H1 (cell line): ENCODE results near the gene ABCC2. TPM values are rescaled to one million over a fixed set of nuclear protein-coding genes. Genes with fewer than 3 reads are reported as not detected.
A peak's percentile ranks its signal among the peaks of the same experiment; 100 is the strongest.

ENCODE experiments used
- CTCF ChIA-PET: fragments of 300-600 bp; sonication (Branson Sonifier 250); formaldehyde crosslinking; loops from one replicate; lab custom pipeline; 2021; ENCODE audit not compliant: partially characterized antibody; lab: Charles Lee
- POLR2A ChIA-PET: fragments of 300-600 bp; sonication (Branson Sonifier 250); formaldehyde crosslinking; loops from one replicate; lab custom pipeline; 2021; ENCODE audit warnings: inconsistent platforms; ENCODE audit not compliant: partially characterized antibody; lab: Charles Lee
- DNase-seq, 2 experiments: peaks; one replicate each; pipeline versions ENCODE4 v3.0.0 to v3.0.0-alpha.2; 2010 to 2022; ENCODE audit warnings: low spot score in 2 of 2, low read depth in 1 of 2, mixed read lengths in 1 of 2
- FAIRE-seq: peaks from 2 replicates; lab custom pipeline; 2011; peaks lifted over from hg19 to GRCh38; lab: Jason Lieb, UNC
- H2AFZ ChIP-seq: 2 replicates; pipeline ENCODE4 v1.8.1; 2012; ENCODE audit warnings: low read length, inconsistent platforms
- H2AK5ac ChIP-seq: 2 replicates; pipeline ENCODE4 v1.6.1; 2013; ENCODE audit warnings: low read depth, low read length
- H2BK120ac ChIP-seq: replicated peaks from 2 replicates; pipeline ENCODE3; 2013; ENCODE audit warnings: low read depth, low read length, inconsistent platforms
- H2BK12ac ChIP-seq: 2 replicates; pipeline ENCODE4 v1.6.1; 2013; ENCODE audit warnings: low read depth, low read length
- H2BK15ac ChIP-seq: 2 replicates; pipeline ENCODE4 v1.6.1; 2013; ENCODE audit warnings: low read length
- H2BK20ac ChIP-seq: 2 replicates; pipeline ENCODE4 v1.6.1; 2013; ENCODE audit warnings: low read length
- H2BK5ac ChIP-seq: 2 replicates; pipeline ENCODE4 v1.6.1; 2013; ENCODE audit warnings: low read depth, low read length
- H3K14ac ChIP-seq: 2 replicates; pipeline ENCODE4 v1.6.1; 2013; ENCODE audit warnings: inconsistent platforms; ENCODE audit not compliant: insufficient read length
- H3K18ac ChIP-seq: 2 replicates; pipeline ENCODE4 v1.6.1; 2013; ENCODE audit warnings: low read length; ENCODE audit errors: extremely low read depth
- H3K23ac ChIP-seq: 2 replicates; pipeline ENCODE4 v1.6.1; 2013; ENCODE audit warnings: inconsistent platforms; ENCODE audit not compliant: insufficient read length
- H3K23me2 ChIP-seq: 2 replicates; pipeline ENCODE4 v1.6.1; 2013; ENCODE audit warnings: low read depth, low read length
- H3K27ac ChIP-seq: 2 replicates; pipeline ENCODE4 v1.6.1; 2011; ENCODE audit warnings: low read depth, low read length, inconsistent platforms
- H3K27me3 ChIP-seq, 4 experiments: replicated peaks in 1 of 4; 1 replicate in 1 of 4; 2 replicates in 3 of 4; pipeline versions ENCODE4 v1.6.1 to v1.8.1; 2011 to 2013; ENCODE audit warnings: low read length in 3 of 4, mild to moderate bottlenecking in 3 of 4, inconsistent platforms in 2 of 4, mixed read lengths in 2 of 4, moderate library complexity in 1 of 4; ENCODE audit not compliant: control insufficient read depth in 3 of 4, insufficient read depth in 3 of 4; ENCODE audit errors: extremely low read depth in 1 of 4
- H3K36me3 ChIP-seq, 4 experiments: 2 replicates each; pipeline versions ENCODE4 v1.6.1 to v1.8.1; 2011 to 2013; ENCODE audit warnings: mild to moderate bottlenecking in 4 of 4, low read length in 3 of 4, moderate library complexity in 2 of 4, control low read depth in 1 of 4, inconsistent platforms in 1 of 4; ENCODE audit not compliant: insufficient read depth in 4 of 4, control insufficient read depth in 2 of 4
- H3K4ac ChIP-seq: replicated peaks from 2 replicates; pipeline ENCODE3; 2013; ENCODE audit warnings: low read length, low read depth, mixed read lengths, inconsistent platforms; ENCODE audit not compliant: insufficient read length
- H3K4me1 ChIP-seq, 4 experiments: replicated peaks in 1 of 4; 1 replicate in 1 of 4; 2 replicates in 3 of 4; pipeline versions ENCODE4 v1.6.1 to v1.8.1; 2011 to 2013; ENCODE audit warnings: low read length in 3 of 4, inconsistent platforms in 2 of 4, mixed read lengths in 1 of 4; ENCODE audit not compliant: insufficient read depth in 4 of 4, control insufficient read depth in 3 of 4
- H3K4me2 ChIP-seq, 2 experiments: 2 replicates each; pipeline versions ENCODE4 v1.6.1 to v1.8.1; 2011 to 2013; ENCODE audit warnings: low read depth in 2 of 2, low read length in 2 of 2, control low read depth in 1 of 2, inconsistent platforms in 1 of 2, mild to moderate bottlenecking in 1 of 2; ENCODE audit not compliant: insufficient read depth in 1 of 2
- H3K4me3 ChIP-seq, 4 experiments: fragments of 200-600, 300-600 bp in 1 of 4; sonication (generic), shearing (Covaris generic), sonication (Bioruptor Twin) in 1 of 4; 2 replicates each; pipeline versions ENCODE4 v1.5.1 to v1.8.1; 2011 to 2016; ENCODE audit warnings: low read length in 4 of 4, low read depth in 3 of 4, control low read depth in 2 of 4, inconsistent platforms in 2 of 4, mild to moderate bottlenecking in 2 of 4, mixed read lengths in 1 of 4, moderate library complexity in 1 of 4; ENCODE audit not compliant: insufficient read depth in 2 of 4; ENCODE audit errors: extremely low read depth in 1 of 4
- H3K56ac ChIP-seq: replicated peaks from 2 replicates; pipeline ENCODE3; 2013; ENCODE audit warnings: low read depth, mild to moderate bottlenecking, mixed read lengths, low read length, inconsistent platforms; ENCODE audit not compliant: insufficient read length
- H3K79me1 ChIP-seq: 2 replicates; pipeline ENCODE4 v1.6.1; 2013; ENCODE audit warnings: low read depth, low read length, control low read depth
- H3K79me2 ChIP-seq, 2 experiments: 2 replicates each; pipeline versions ENCODE4 v1.6.1 to v1.8.1; 2012 to 2013; ENCODE audit warnings: low read length in 2 of 2, mild to moderate bottlenecking in 2 of 2, inconsistent platforms in 1 of 2; ENCODE audit not compliant: insufficient read depth in 2 of 2, control insufficient read depth in 1 of 2
- H3K9ac ChIP-seq, 4 experiments: replicated peaks in 1 of 4; 1 replicate in 1 of 4; 2 replicates in 3 of 4; pipeline versions ENCODE4 v1.6.1 to v1.8.1; 2011 to 2013; ENCODE audit warnings: low read depth in 3 of 4, low read length in 3 of 4, control low read depth in 2 of 4, mild to moderate bottlenecking in 2 of 4, moderate library complexity in 2 of 4, inconsistent platforms in 1 of 4; ENCODE audit errors: extremely low read depth in 1 of 4
- H3K9me3 ChIP-seq, 2 experiments: 2 replicates each; pipeline versions ENCODE4 v1.6.1 to v1.8.1; 2012 to 2013; ENCODE audit warnings: mild to moderate bottlenecking in 2 of 2, moderate library complexity in 2 of 2, control low read depth in 1 of 2, inconsistent platforms in 1 of 2, low read depth in 1 of 2, low read length in 1 of 2, mixed read lengths in 1 of 2; ENCODE audit not compliant: insufficient read depth in 2 of 2
- H4K20me1 ChIP-seq, 2 experiments: replicated peaks in 1 of 2; 2 replicates each; pipeline versions ENCODE3 to v1.8.1; 2011 to 2013; ENCODE audit warnings: inconsistent platforms in 2 of 2, low read length in 2 of 2, mild to moderate bottlenecking in 1 of 2; ENCODE audit not compliant: insufficient read depth in 2 of 2, control insufficient read depth in 1 of 2
- H4K5ac ChIP-seq: 2 replicates; pipeline ENCODE4 v1.6.1; 2013; ENCODE audit warnings: low read length, low read depth, mixed read lengths, inconsistent platforms; ENCODE audit not compliant: insufficient read length
- H4K8ac ChIP-seq: 2 replicates; pipeline ENCODE4 v1.8.0; 2013; ENCODE audit warnings: mild to moderate bottlenecking, moderate library complexity, low read length, inconsistent platforms; ENCODE audit not compliant: insufficient read depth; ENCODE audit errors: extremely low read depth
- H4K91ac ChIP-seq: replicated peaks from 2 replicates; pipeline ENCODE3; 2013; ENCODE audit warnings: low read length, mixed read lengths, inconsistent platforms; ENCODE audit not compliant: insufficient read length
- CBX5 ChIP-seq: fragments of 300-800, 300-1000 bp; sonication (generic); IDR thresholded peaks from 2 replicates; pipeline ENCODE4 v1.7.1; 2016; ENCODE audit warnings: antibody characterized with exemption, low read length, low read depth
- CTCF ChIP-seq, 3 experiments: IDR thresholded peaks; 1 replicate in 2 of 3; 2 replicates in 1 of 3; pipeline versions ENCODE4 v1.5.1 to v1.6.1; 2011; ENCODE audit warnings: low read length in 3 of 3, mild to moderate bottlenecking in 3 of 3, inconsistent platforms in 2 of 3, low read depth in 1 of 3, moderate library complexity in 1 of 3; ENCODE audit not compliant: insufficient read depth in 1 of 3; ENCODE audit errors: control extremely low read depth in 1 of 3
- KDM5A ChIP-seq: fragments of 200-600 bp; IDR thresholded peaks from 2 replicates; pipeline ENCODE4 v1.7.1; 2012; ENCODE audit warnings: mild to moderate bottlenecking, low read length, inconsistent platforms, mixed read lengths
- NANOG ChIP-seq: IDR thresholded peaks from 2 replicates; pipeline ENCODE4 v1.6.1; 2011; ENCODE audit warnings: low read length, low read depth, mild to moderate bottlenecking, inconsistent platforms; ENCODE audit not compliant: insufficient read depth, poor library complexity, severe bottlenecking
- RFX5 ChIP-seq: IDR thresholded peaks from 2 replicates; pipeline ENCODE4 v1.6.1; 2011; ENCODE audit warnings: low read depth, low read length, improper control_type of control experiment, borderline replicate concordance
- RNF2 ChIP-seq: fragments of 200-900, 300-1000 bp; sonication (generic); IDR thresholded peaks from 2 replicates; pipeline ENCODE4 v1.7.1; 2016; ENCODE audit warnings: borderline replicate concordance, low read depth, mild to moderate bottlenecking, antibody characterized with exemption, low read length; ENCODE audit not compliant: poor library complexity, severe bottlenecking; ENCODE audit errors: missing control alignments
- SAP30 ChIP-seq: fragments of 300-600 bp; sonication (generic); IDR thresholded peaks from 2 replicates; pipeline ENCODE4 v1.7.1; 2012; ENCODE audit warnings: low read length, moderate library complexity, mild to moderate bottlenecking, inconsistent platforms; ENCODE audit not compliant: insufficient read depth, insufficient replicate concordance
- SP4 ChIP-seq: IDR thresholded peaks from 2 replicates; pipeline ENCODE4 v1.6.1; 2012; ENCODE audit warnings: low read length, inconsistent platforms
- SRF ChIP-seq: IDR thresholded peaks from 2 replicates; pipeline ENCODE4 v1.6.1; 2011; ENCODE audit warnings: mild to moderate bottlenecking, low read depth, low read length, moderate library complexity
- ZNF274 ChIP-seq: IDR thresholded peaks from 2 replicates; pipeline ENCODE4 v1.7.0; 2012; ENCODE audit warnings: low read length, borderline replicate concordance; ENCODE audit errors: extremely low read depth
- WGBS, 2 experiments: shearing (Covaris generic) in 1 of 2; methylation state at CpG; one replicate each; pipeline versions ENCODE4 v1.1.6 to v1.1.7; 2013 to 2015; ENCODE audit warnings: low lambda C conversion rate in 2 of 2, mixed read lengths in 2 of 2, inconsistent platforms in 1 of 2, low coverage in 1 of 2, missing lambda C conversion rate in 1 of 2; ENCODE audit not compliant: insufficient replicate concordance in 2 of 2, insufficient coverage in 1 of 2, insufficient read length in 1 of 2; ENCODE audit errors: extremely low coverage in 1 of 2, missing lambda C conversion rate in 1 of 2; 5-methylcytosine and 5-hydroxymethylcytosine counted together
- polyA plus RNA-seq, 7 experiments: library from polyadenylated mRNA; depleted of rRNA in 3 of 7; stranded (reverse) in 5 of 7; unstranded in 2 of 7; fragments of >200 nt in 5 of 7; fragments of 200-250 nt in 2 of 7; gene quantifications; 1 replicate in 5 of 7; 2 replicates in 1 of 7; 4 replicates in 1 of 7; pipeline versions ENCODE4 v1.2.1 to v1.2.3, GENCODE V29; 2011 to 2013; ENCODE audit warnings: missing spikeins in 2 of 7, mixed read lengths in 2 of 7
- total RNA-seq: library from RNA; stranded (reverse); fragmentation: NEBNext Ultra II Directional; extraction: Animal tissue kit (Norgen Biotek cat#: 25700); gene quantifications from 2 replicates; pipeline ENCODE4 v1.2.1, GENCODE V29; 2021

The ABCC2 gene
- total and polyA plus RNA-seq, 2 of the 8 experiments (the other 6 are each of a cell fraction or from before 2014, with no cell fraction given), result 0.74 to 1.1 TPM

DNA sequence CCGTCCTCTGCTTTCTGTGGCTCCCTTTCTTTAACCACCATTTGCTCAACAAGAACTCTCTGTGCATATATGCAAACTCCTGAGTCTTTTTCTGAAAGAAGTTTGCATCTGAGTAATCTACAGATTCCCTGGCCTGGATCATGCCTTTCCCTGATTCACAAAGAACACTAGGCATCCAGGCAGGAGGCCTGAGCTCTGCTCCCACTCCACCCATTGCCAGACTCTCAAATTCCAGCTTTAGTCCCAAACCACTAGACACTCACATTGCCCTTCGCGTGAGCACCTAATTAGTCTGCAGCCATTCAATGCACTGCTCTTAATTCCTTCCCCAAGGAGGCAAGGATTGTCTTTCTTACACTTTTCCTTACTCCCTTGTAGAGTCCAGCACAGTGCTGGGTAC lies 60.9 kb downstream of the ABCC2 start:
- POLR2A ChIA-PET, result no interaction called here
- Histone ChIP-seq H3K4me2 (no peak overlapping the region), H2BK5ac (no peak overlapping the region), H3K4ac (no peak overlapping the region), H3K9me3 (no peaks in the 10 kb centered on the region; a peak in 1 of 4 replicates), H3K56ac (no peak overlapping the region), H3K18ac (no peak overlapping the region), H3K14ac (no peak overlapping the region), H2BK20ac (no peak overlapping the region), H3K4me1 (peaks cover 0 to 7% (median 4%) of the 10 kb centered on the region in 4 experiments; a peak in 3 of 7 replicates), H2BK12ac (peak overlapping the region; percentile 6; the same call in 1 of the 2 replicates), H3K27me3 (no peaks in the 10 kb centered on the region; a peak in 1 of 7 replicates), H3K36me3 (no peaks in the 10 kb centered on the region), H3K23me2 (no peaks in the 10 kb centered on the region), H4K20me1 (no peaks in the 10 kb centered on the region), H2BK120ac (no peak overlapping the region), H3K9ac (no peak overlapping the region), H2AFZ (peak overlapping the region; percentile 74; the same call in 1 of the 2 replicates), H3K79me2 (no peaks in the 10 kb centered on the region), H3K79me1 (no peaks in the 10 kb centered on the region), H3K4me3 (no peak overlapping the region), H4K5ac (no peak overlapping the region), H4K8ac (no peak overlapping the region), H3K23ac (no peak overlapping the region), H2BK15ac (no peak overlapping the region; the same call in 1 of the 2 replicates), H2AK5ac (no peak overlapping the region), H3K27ac (no peak overlapping the region), H4K91ac (no peak overlapping the region)
- FAIRE-seq (no peak), DNase-seq (no peak)
- WGBS, 2 experiments, result 80% methylated on average over 3 of the region's 3 CpGs; no CpG with 5 or more reads in 1 of the 2 experiments
- CTCF ChIA-PET, result interaction anchor here (1.1 to 6.2 kb wide), 3 partner anchors 15 to 53 kb away, joined by 3 to 100 read pairs (median 3); no protein-coding TSS in a partner anchor
- TF ChIP-seq SAP30 (no peak), SRF (no peak), RFX5 (no peak), ZNF274 (no peak), KDM5A (no peak), SP4 (no peak), CBX5 (no peak), CTCF (IDR thresholded peaks at IDR 0.05; ENCODE audit: control extremely low read depth in 1 of 3, insufficient read depth in 1 of 3, low read depth in 1 of 3, low read length in 3 of 3) (no peak), NANOG (no peak), RNF2 (no peak)
